Activated naive CD4-positive, alpha-beta T cell treated with anti-CD3 and anti-CD28 coated beads, Interleukin-2, amount 50 U/mL, for 24 hours (primary cell): ENCODE measurements around the gene ZNF804B.

ENCODE experiments used
- H3K27ac Mint-ChIP-seq: one replicate; pipeline ENCODE4 v1.8.0; 2021; ENCODE audit warnings: mild to moderate bottlenecking, mixed read lengths
- H3K27me3 Mint-ChIP-seq: one replicate; pipeline ENCODE4 v1.8.0; 2021; ENCODE audit warnings: mixed read lengths
- H3K36me3 Mint-ChIP-seq: one replicate; pipeline ENCODE4 v1.8.0; 2021; ENCODE audit warnings: mixed read lengths
- H3K4me1 Mint-ChIP-seq: one replicate; pipeline ENCODE4 v1.8.0; 2021; ENCODE audit warnings: mixed read lengths
- H3K4me3 Mint-ChIP-seq: one replicate; pipeline ENCODE4 v1.8.0; 2021; ENCODE audit warnings: mild to moderate bottlenecking, mixed read lengths
- H3K9me3 Mint-ChIP-seq: one replicate; pipeline ENCODE4 v1.8.0; 2021; ENCODE audit warnings: mixed read lengths

Gene ZNF804B

DNA sequence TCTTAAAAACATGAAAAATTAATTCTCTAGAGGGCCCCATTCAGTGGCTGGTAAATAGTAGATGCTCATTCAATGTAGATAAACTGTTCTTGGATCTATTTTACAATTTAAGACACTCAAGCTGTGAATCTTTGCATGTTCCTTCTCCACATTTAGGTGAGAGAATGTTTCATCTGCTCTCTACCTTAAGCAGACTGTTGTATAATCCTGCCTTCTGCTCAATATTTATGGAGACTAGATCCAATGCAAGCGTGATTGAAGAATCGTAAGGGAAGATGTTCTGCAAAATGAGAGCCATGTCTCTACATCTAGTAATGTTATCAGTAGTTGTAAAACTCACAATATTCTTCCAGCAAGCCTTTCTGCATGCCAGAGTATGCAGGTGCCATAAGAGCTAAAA is 151.0 kb downstream of the ZNF804B start:
- H3K27me3 Mint-ChIP-seq, result no peaks in the 10 kb centered on the region
- H3K36me3 Mint-ChIP-seq, result no peaks in the 10 kb centered on the region
- no peaks in the 10 kb centered on the region for H3K9me3 Mint-ChIP-seq
- no peak overlapping the region for H3K27ac Mint-ChIP-seq
- no peaks in the 10 kb centered on the region for H3K4me1 Mint-ChIP-seq
- H3K4me3 Mint-ChIP-seq, result no peak overlapping the region

DNA sequence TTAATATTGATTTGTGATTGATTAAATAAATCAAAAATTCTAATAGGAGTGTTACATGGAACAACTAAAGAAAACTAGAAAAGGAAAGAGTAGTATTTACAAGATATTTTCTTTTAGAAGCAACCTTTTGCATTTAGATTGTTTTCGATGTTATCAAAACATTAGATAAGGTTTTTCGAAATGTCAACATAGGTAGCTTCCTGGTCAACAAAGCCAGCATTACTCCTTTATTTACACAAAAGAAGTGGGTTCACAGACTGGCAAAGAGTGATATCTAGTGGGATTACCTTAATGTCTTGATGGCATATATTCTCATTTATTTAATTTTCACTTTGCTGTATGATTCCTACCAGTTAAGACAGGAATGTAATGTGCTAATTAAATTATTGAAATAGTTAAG is 153.4 kb downstream of the ZNF804B start:
- H3K27me3 Mint-ChIP-seq, result no peaks in the 10 kb centered on the region
- H3K4me1 Mint-ChIP-seq, result no peaks in the 10 kb centered on the region
- H3K9me3 Mint-ChIP-seq, result no peaks in the 10 kb centered on the region
- no peaks in the 10 kb centered on the region for H3K36me3 Mint-ChIP-seq
- no peak overlapping the region for H3K27ac Mint-ChIP-seq
- no peak overlapping the region for H3K4me3 Mint-ChIP-seq

DNA sequence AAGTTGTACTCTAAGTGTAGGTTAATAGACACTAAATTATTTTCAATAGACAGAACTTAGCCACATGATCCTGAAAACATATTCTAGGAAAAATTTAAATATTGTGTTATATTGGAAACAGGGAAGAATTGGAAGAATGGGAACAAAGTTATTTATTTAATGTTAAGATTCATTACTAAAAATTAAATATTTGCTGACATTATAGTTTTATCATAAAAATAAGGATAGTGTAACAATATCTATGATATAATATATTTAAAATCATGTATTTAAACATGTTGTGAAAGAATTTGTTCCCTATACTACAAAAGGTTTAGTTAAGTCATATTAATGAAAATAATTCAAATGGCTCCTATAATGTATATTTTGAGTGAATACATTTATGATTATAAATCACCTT is 156.1 kb downstream of the ZNF804B start:
- H3K4me1 Mint-ChIP-seq, result no peaks in the 10 kb centered on the region
- no peaks in the 10 kb centered on the region for H3K27me3 Mint-ChIP-seq
- H3K36me3 Mint-ChIP-seq, result no peaks in the 10 kb centered on the region
- H3K9me3 Mint-ChIP-seq, result no peaks in the 10 kb centered on the region
- H3K27ac Mint-ChIP-seq, result no peak overlapping the region
- no peak overlapping the region for H3K4me3 Mint-ChIP-seq

GRCh38 chr7:88919478-88920131 is 160.1 kb downstream of the ZNF804B start:
- no peaks in the 10 kb centered on the region for H3K27me3 Mint-ChIP-seq
- no peak overlapping the region for H3K4me3 Mint-ChIP-seq
- H3K27ac Mint-ChIP-seq, result no peak overlapping the region
- H3K9me3 Mint-ChIP-seq, result no peaks in the 10 kb centered on the region
- H3K36me3 Mint-ChIP-seq, result no peaks in the 10 kb centered on the region
- H3K4me1 Mint-ChIP-seq, result no peaks in the 10 kb centered on the region

DNA sequence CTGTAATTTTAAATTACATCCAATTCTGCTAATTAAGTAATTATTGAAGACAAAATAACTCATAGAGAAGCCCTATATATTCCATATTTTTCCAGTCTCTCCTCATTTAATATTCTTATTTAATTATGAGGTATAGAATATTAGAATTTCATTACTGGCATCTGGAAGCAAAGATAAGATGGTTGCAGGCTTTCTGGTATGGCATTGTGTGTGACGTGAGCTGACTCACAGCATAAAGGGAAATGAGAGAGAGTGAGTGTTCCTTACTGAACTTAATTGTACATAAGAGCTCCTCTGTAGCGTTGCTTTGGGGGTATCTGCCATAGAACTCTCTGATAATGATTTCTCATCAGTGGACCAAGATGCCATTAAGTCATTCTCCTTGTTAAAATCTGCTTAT is 163.4 kb downstream of the ZNF804B start:
- Mint-ChIP-seq H3K9me3 (no peaks in the 10 kb centered on the region), H3K27me3 (no peaks in the 10 kb centered on the region), H3K36me3 (no peaks in the 10 kb centered on the region), H3K4me1 (no peaks in the 10 kb centered on the region), H3K4me3 (no peak overlapping the region), H3K27ac (no peak overlapping the region)

DNA sequence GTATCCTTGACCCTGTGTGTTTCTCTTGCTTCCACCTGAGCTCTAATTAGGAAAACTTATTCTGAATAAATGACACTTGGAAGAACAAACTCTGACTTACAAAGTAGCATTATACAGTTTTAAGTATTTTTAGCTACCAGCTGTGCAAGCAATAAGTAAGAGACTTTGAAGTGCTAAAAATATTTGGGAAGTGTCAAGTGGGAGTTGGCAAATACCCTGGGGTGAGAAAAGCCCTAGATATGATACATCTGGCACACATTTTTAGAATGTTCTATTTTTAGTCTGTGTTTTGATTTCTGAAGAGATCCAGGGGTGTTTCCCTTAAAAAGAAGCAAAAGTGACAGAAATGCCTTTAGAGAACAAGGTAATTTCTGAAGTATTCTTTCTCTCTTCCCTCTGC is 168.8 kb downstream of the ZNF804B start:
- Mint-ChIP-seq H3K4me3 (no peak overlapping the region), H3K9me3 (no peaks in the 10 kb centered on the region), H3K27me3 (peaks cover 1% of the 10 kb centered on the region), H3K27ac (no peak overlapping the region), H3K36me3 (no peaks in the 10 kb centered on the region), H3K4me1 (no peaks in the 10 kb centered on the region)

GRCh38 chr7:88929719-88930118 is 170.2 kb downstream of the ZNF804B start:
- no peak overlapping the region for H3K27ac Mint-ChIP-seq

DNA sequence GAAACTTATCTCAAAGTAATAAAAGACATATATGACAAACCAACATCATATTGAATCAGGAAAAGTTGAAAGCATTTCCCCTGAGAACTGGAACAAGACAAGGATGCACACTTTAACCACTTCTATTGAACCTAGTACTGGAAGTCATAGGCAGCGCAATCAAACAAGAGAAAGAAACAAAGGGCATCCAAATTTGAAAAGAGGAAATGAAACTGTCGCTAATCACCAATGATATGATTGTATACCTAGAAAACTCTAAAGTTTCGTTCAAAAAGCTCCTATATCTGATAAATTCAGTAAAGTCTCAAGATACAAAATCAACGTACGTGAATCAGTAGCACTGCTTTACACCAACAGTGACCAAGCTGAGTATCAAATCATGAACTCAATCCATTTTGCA is 173.8 kb downstream of the ZNF804B start:
- Mint-ChIP-seq H3K4me1 (no peaks in the 10 kb centered on the region), H3K4me3 (no peak overlapping the region), H3K9me3 (no peaks in the 10 kb centered on the region), H3K27ac (no peak overlapping the region), H3K36me3 (no peaks in the 10 kb centered on the region), H3K27me3 (peaks cover 3% of the 10 kb centered on the region)

More at GRCh38 chr7:88929719-88930118, 170.2 kb downstream of the ZNF804B start:
- Mint-ChIP-seq H3K9me3 (no peaks in the 10 kb centered on the region), H3K36me3 (no peaks in the 10 kb centered on the region), H3K4me3 (no peak overlapping the region), H3K27me3 (peaks cover 1% of the 10 kb centered on the region), H3K4me1 (no peaks in the 10 kb centered on the region)

GRCh38 chr7:88942815-88943501 is 183.5 kb downstream of the ZNF804B start:
- Mint-ChIP-seq H3K4me3 (no peak overlapping the region), H3K27ac (no peak overlapping the region), H3K27me3 (no peaks in the 10 kb centered on the region), H3K36me3 (no peaks in the 10 kb centered on the region), H3K9me3 (no peaks in the 10 kb centered on the region), H3K4me1 (no peaks in the 10 kb centered on the region)

GRCh38 chr7:88951826-88952225 is 192.3 kb downstream of the ZNF804B start:
- H3K27me3 Mint-ChIP-seq, result no peaks in the 10 kb centered on the region
- no peaks in the 10 kb centered on the region for H3K4me1 Mint-ChIP-seq
- H3K4me3 Mint-ChIP-seq, result no peak overlapping the region
- H3K36me3 Mint-ChIP-seq, result no peaks in the 10 kb centered on the region
- no peak overlapping the region for H3K27ac Mint-ChIP-seq
- H3K9me3 Mint-ChIP-seq, result no peaks in the 10 kb centered on the region

DNA sequence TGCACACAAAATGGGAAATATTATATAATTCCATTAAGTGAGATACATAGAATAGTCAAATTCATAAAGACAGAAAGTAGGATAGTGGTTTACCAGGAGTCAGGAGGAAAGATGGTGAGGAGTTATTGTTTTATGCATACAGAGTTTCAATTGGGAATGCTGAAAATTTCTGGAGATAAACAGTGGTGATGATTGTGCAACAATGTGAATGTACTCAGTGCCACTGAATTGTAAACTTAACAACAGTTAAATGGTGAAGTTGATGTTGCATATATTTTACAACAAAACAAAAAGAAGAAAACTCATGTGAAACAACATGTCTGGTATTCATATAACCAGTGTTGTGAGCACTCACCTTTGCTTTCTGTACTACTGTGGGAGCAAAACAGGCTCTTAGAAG is 204.9 kb downstream of the ZNF804B start:
- Mint-ChIP-seq H3K27me3 (no peaks in the 10 kb centered on the region), H3K27ac (no peak overlapping the region), H3K4me1 (no peaks in the 10 kb centered on the region), H3K9me3 (no peaks in the 10 kb centered on the region), H3K36me3 (no peaks in the 10 kb centered on the region), H3K4me3 (no peak overlapping the region)

DNA sequence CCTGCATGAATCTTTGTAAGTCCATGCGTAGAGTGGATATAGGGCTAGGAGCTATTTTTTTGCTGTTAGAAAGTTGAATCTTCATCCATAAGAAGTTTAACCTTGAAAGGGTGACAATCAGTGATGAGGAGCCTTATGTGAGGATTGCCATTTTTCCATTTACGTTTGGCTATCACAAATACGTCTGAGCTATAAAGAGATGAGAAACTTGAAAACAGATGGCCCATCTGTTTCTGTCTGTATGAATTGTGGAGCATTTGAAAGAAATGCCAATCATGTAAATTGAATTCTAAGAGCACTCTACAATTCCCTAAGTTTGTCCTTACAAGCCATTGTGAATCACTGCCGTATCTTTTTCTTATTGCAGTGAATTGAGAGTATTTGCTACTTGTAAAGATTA is 205.9 kb downstream of the ZNF804B start:
- H3K27me3 Mint-ChIP-seq, result no peaks in the 10 kb centered on the region
- H3K4me1 Mint-ChIP-seq, result no peaks in the 10 kb centered on the region
- H3K27ac Mint-ChIP-seq, result no peak overlapping the region
- no peaks in the 10 kb centered on the region for H3K36me3 Mint-ChIP-seq
- H3K9me3 Mint-ChIP-seq, result no peaks in the 10 kb centered on the region
- H3K4me3 Mint-ChIP-seq, result no peak overlapping the region

- Mint-ChIP-seq H3K27ac (no peak overlapping the region), H3K9me3 (no peaks in the 10 kb centered on the region), H3K4me1 (no peaks in the 10 kb centered on the region), H3K36me3 (no peaks in the 10 kb centered on the region), H3K4me3 (no peak overlapping the region), H3K27me3 (no peaks in the 10 kb centered on the region)
Measured at GRCh38 chr7:88967432-88967831, 207.9 kb downstream of the ZNF804B start.

DNA sequence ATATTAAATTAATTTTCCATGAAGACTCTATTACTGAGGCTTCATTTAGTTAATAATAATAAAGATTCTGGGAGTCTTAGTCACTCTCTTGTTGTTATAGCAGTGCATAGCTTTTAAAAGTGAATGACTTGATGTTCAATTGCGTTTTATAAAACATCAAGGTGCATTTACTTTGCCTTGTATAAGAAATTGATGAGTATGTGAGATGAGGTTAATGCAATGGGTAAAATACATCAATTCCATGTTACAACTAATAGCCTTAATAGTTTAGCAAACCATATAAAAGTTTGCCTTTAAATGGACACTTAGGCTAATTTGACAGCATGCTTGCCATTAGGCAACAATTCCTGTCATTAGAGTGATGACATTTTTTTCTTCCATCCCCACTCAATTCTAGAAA is 209.7 kb downstream of the ZNF804B start:
- no peaks in the 10 kb centered on the region for H3K9me3 Mint-ChIP-seq
- H3K27ac Mint-ChIP-seq, result no peak overlapping the region
- H3K36me3 Mint-ChIP-seq, result no peaks in the 10 kb centered on the region
- H3K4me3 Mint-ChIP-seq, result no peak overlapping the region
- no peaks in the 10 kb centered on the region for H3K27me3 Mint-ChIP-seq
- no peaks in the 10 kb centered on the region for H3K4me1 Mint-ChIP-seq

GRCh38 chr7:88985295-88985694 is 225.8 kb downstream of the ZNF804B start:
- no peak overlapping the region for H3K4me3 Mint-ChIP-seq
- H3K27ac Mint-ChIP-seq, result no peak overlapping the region
- H3K27me3 Mint-ChIP-seq, result peaks cover 7% of the 10 kb centered on the region
- H3K9me3 Mint-ChIP-seq, result no peaks in the 10 kb centered on the region
- no peaks in the 10 kb centered on the region for H3K36me3 Mint-ChIP-seq
- H3K4me1 Mint-ChIP-seq, result no peaks in the 10 kb centered on the region

- Mint-ChIP-seq H3K27me3 (no peaks in the 10 kb centered on the region), H3K4me1 (peaks cover 30% of the 10 kb centered on the region)
Measured at GRCh38 chr7:89001306-89001705, 241.8 kb downstream of the ZNF804B start.

More at GRCh38 chr7:89001306-89001705, 241.8 kb downstream of the ZNF804B start:
- Mint-ChIP-seq H3K4me3 (no peak overlapping the region), H3K9me3 (no peaks in the 10 kb centered on the region), H3K36me3 (no peaks in the 10 kb centered on the region), H3K27ac (no peak overlapping the region)
